ENCODE data around the gene TTI1.

Gene TTI1

GRCh38 chr20:38033330-38034107 lies at the start of gene TTI1, which contains the start of gene RPRD1B:
TTI1 (minus strand) TSS chr20:38033456; CDS start chr20:38013816, 19,640 bp downstream.
RPRD1B (plus strand) TSS chr20:38033746; CDS start chr20:38033948, 202 bp downstream.
- DNase-seq = peak; percentile 93

DNA sequence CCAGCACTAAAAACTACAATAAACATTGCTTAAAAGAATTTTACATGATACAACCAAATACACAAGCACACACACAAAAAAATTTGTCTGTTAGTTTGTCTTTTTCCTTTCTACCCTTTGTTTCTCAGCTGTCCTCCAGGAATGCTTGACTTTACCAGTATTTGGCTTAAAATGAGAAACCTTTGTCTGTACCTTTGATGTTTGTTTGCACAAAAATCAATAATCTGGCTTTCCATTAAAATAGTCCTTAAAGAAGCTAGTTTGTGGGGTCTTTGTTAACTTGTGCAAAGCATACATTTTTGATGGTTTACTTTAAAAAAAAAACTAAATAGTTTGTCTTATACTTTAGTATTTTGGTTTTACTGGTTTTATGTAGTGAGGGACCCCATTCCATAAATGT lies 49.6 kb upstream of the TTI1 start:
- DNase-seq = no peak

- DNase-seq = no peak
Observed at GRCh38 chr20:38081575-38081974, 48.3 kb upstream of the TTI1 start.

DNA sequence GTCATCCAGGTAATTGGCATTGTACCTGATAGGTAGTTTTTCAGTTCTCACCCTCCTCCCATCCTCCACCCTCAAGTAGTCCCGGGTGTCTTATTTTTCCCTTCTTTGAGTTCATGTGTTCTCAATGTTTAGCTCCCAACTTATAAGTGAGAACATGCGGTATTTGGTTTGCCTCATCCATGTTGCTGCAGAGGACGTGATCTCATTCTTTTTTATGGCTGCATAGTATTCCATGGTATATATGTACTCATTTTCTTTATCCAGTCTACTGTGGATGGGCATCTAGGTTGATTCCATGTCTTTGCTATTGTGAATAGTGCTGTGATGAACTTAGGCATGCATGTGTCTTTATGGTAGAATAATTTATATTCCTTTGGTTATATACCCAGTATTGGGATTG lies 46.1 kb upstream of the TTI1 start:
- no peak for DNase-seq

GRCh38 chr20:38078084-38078483 lies 44.8 kb upstream of the TTI1 start:
- no peak for DNase-seq

GRCh38 chr20:38076548-38076947 lies 43.3 kb upstream of the TTI1 start:
- no peak for DNase-seq

DNA sequence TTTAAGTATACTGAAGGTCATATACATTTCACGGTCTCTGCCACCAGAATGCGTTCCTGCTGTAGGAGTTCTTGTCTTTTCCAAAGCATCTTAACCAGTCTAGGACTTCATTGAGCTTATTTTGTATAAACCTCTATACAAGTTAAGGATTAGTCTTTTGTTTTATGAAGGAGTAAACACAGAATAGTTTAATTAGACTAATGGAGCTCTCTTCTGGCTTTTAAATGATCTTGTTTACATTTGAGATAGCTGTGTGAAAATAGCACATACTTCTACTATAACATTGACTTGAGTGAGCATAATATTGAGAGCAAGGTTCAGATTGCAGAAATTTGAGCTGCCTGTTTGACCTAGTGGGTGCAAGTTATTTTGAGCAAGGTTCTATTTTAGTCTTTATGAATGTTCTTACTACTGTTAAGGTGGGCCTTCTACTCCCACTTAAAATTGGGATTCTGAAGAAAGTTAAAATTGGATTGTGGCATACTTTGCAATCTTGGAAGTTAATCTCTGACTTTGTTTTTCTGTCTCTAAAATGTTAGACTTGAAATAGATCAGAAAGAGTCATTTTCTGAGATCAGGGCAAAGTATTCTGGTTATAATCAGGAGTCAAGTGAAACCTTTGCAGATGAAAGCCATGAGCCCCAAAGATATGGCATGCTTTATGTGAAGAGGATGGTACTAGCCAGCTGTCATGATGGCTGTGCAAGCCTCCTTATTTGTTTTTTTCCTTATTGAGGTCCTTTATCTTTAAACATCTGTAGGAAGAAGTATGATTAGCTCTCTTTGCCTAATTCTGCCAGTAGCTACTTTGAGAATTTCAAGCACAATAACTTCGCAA lies 42.1 kb upstream of the TTI1 start:
- DNase-seq = no peak

GRCh38 chr20:38073307-38074071 lies 40.2 kb upstream of the TTI1 start:
- peak; percentile 24 for DNase-seq

- no peak for DNase-seq
Observed at GRCh38 chr20:38072898-38073297, 39.6 kb upstream of the TTI1 start.

DNA sequence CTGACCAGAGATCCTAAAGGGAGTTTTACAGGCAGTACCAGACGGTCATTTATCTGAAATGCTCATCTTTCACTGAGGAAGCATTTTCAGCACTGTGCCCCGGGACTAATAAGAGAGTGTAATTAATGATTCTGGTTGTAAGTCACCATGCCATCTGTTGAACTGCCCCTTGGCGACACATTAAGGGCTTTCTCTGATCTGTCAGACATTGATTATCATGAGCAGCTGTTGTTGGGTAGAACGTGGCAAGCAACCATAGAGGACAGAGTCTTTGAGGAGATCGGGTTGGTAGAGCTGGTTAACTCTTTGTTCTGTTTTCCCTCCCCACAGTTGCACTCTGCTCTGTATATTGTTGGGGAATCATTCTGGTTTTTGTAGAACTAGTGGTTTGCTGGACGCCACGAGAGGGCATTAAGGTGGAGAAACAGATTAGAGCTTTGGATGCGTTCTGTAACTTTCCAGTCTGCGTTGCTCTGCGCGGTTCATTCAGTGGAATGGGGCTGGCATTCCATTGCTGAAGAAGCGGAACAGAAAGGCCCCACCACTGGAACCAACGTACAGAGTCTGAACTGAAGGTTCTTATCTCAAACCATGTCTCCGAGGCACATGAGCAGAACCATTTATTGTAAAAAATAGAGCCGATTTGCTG lies 34.6 kb upstream of the TTI1 start:
- DNase-seq = no peak

GRCh38 chr20:38066969-38067716 lies 33.9 kb upstream of the TTI1 start:
- no peak for DNase-seq

DNA sequence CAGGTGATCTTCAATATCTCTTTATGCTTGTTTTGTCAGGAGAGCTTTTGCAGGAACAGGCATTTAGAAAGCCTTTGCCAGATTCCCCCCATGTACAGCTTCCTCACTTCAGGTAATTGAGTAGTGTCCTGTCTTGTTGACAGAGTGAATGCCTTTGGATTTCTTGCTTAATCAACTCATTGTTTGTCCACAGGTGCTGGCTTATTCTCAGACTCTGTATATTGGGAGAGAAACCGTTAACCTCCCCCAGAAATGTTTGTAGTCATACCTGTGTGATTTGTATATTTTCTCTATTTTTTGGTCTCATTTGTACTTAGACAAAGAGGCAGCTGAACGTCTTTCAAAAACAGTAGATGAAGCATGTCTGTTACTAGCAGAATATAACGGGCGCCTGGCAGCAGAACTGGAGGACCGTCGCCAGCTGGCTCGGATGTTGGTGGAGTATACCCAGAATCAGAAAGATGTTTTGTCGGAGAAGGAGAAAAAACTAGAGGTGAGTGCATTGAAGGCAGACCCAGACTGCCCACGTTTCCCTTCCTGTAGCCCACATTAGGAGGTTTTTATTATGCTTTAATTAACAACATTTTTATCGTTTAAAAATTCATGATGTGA lies 32.6 kb upstream of the TTI1 start:
- DNase-seq = no peak

DNA sequence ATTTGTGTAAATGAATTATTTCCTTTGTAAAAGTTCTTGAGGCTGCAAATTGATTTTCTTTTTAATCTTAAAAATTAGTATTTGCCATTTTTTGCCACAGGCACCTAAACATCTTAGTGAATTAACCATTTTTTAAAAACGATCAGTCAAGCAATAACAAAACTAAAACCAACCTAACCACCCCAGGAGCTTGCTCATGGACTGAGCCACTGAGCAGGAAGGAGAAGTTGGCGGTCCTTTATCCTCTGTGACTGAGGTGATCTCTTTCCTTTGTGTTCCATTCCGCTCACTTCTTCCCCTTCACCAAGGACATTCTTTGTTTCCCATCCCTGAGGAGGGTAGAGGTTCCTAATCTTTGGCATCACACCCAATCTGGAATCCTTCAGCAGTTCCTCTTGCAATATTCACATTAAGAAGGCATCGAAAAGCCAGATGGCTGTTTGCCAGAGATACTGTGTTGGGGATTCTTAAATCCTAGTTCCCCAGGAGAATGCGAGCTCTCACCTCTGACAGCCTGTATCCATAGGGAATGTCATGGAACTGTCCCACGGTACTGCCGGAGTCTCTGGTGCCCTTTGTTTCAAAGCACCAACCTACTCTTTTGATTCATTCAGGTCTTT lies 30.8 kb upstream of the TTI1 start:
- no peak for DNase-seq

DNA sequence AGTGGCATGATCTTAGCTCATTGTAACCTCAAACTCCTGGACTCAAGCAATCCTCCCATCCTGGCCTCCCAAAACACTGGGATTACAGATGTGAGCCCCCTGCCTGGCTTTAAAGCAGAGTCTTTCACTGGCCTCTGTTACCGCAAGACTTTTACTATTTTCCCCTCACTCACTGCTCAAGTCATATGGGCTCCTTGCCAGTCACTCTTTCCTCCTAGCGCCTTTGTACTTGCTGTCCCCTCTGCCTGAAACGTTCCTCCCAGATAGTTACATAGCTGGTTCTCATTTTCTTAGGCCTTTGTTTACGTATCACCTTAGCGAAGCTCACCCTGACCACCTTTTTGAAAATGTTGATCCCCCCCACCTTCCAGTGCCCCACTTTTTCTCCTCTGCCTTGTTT lies 29.6 kb upstream of the TTI1 start:
- DNase-seq = no peak

DNA sequence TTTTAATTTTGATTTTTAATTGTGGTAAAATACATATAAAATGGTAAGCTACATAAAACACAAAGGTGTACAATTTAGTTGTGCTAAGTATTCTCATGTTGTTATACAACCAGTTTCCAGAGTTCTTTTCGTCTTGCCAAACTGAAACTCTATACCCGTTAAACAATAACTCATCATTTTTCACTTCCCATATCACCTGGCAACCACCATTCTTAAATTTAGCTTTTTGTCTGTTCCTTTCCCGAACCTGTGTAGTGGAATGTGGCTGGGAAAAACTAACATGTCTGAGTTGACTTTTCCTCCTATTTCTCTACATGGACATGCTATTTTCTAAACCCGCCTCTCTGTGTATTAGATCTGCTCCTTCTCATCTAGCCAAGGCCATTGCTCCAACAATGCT lies 27.9 kb upstream of the TTI1 start:
- DNase-seq = no peak

- no peak for DNase-seq
Observed at GRCh38 chr20:38060536-38060935, 27.3 kb upstream of the TTI1 start.

DNA sequence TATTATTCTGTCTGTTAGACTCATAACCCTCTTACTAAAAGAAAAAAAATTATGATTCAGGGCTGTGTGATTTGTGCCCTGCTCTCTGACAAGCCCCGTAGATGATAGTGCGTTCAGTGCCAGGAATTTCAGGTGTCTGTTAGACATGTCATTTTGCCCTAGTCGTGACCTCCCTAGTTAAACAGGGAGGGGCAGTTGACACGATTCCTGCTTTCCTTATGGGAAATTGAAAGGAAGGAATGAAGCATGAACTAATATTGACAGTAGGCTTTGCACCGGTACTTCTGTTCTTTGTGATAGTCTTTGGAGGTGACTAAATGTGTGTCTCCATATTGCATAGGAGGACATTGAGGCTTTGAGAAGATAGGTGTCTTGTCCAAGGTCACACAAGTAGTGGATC lies 26.6 kb upstream of the TTI1 start:
- no peak for DNase-seq

DNA sequence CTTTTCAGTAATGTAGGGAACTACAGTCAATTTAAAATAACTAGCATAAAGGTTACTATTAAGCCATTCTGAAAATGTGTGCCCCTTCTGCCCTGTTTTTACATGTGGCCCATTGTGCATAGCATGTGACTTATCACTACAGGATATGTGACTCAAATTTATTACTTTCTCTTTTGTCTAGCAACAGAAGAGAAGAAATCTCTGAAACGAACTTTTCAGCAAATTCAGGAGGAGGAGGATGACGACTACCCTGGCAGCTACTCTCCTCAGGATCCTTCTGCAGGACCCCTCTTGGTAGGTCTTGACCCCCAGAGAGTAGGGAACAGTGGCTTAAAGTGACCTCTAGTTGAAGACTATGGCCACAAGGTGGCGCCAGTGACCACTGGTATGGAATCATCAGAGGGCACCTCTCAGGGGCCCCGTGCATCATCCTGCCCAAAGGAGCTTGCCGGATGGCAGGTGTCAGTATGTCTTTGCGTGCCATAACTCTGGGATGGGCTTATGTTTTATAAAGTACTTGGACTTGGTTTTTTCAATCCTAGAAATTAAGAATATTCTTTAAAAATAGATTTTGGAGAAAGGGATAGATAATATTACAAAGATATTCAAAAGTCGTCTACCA lies 24.2 kb upstream of the TTI1 start:
- peak; percentile 81 for DNase-seq

DNA sequence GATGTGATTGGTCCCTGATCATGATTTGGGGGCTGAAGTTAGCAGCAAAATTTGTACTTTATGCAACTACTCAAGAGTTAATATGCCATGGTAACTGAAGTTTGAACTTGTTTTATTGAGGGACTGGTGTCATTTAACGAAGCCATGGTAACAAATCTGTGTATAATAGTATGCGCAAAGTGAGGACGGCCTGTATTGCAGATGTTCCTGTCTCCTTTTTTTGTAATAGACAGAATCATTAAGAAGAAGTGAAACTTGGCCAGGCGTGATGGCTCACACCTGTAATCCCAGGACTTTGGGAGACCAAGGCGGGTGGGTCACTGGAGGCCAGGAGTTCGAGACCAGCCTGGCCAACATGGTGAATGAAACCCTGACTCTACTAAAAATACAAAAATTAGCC lies 22.6 kb upstream of the TTI1 start:
- DNase-seq = no peak

GRCh38 chr20:38055294-38055693 lies 22.0 kb upstream of the TTI1 start:
- DNase-seq = no peak

GRCh38 chr20:38054647-38055046 lies 21.4 kb upstream of the TTI1 start:
- DNase-seq = no peak

Measured in activated CD4-positive, alpha-beta T cell treated with anti-CD3 and anti-CD28 coated beads for 48 hours (primary cell).